ENCODE results near the gene PTPN11.
"Not testable (repeated sequence)": the region's sequence is repeated elsewhere in the genome, so short reads cannot be mapped to it uniquely, and the experiment has no call there.

PTPN11 gene

GRCh38 chr12:112418608-112419296 is at the start of gene PTPN11:
TSS of gene PTPN11 (plus strand) at chr12:112418947. CDS start at chr12:112419112, 165 bp downstream.
- peak; percentile 89 for DNase-seq (ENCODE audit: low read depth)

DNA sequence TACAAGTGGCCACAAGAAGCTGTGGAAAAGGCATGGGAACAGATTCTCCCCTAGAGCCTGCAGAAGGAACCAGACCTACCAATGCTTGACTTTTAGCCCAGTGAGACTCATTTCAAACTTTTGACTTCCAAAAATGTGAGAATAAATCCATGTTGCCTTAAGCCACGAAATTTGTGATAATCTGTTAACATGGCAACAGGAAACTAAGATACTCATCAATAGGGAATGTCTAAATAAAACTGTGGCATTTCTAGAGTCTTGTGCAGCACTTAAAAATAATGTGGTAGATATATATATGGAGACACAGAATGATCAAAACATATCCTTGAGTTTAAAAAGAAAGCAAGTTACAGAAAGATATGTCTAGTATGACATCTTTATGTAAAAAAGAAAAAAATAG is 48.5 kb upstream of the PTPN11 start:
- DNase-seq (ENCODE audit: low read depth), result no peak

GRCh38 chr12:112370868-112371510 is 47.8 kb upstream of the PTPN11 start:
- DNase-seq (ENCODE audit: low read depth), result no peak

DNA sequence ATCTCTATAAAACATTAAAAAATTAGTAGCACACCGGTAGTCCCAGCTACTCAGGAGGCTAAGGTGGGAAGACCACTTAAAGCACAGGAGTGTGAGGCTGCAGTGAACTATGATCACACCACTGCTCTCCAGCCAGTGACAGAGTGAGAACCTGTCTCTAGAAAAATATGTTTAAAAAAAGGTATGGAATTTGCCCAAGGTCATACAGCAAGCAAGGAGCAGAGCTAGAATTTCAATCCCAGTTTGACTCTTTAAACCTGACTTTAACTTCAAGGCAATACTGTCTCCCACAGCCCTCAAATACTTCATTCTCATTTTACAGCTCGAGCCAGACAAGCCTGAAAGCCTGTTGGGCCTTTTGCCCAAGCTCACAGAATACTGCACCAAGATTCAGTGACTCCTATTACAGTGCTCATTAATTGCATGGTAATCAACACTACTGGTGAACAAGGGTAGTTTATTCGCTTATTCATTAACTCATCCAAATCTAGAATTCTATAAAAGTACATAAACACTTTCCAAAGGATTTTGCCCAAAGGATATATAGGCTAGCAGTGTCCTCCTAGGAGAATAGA is 44.5 kb upstream of the PTPN11 start:
- no peak for DNase-seq (ENCODE audit: low read depth)

DNA sequence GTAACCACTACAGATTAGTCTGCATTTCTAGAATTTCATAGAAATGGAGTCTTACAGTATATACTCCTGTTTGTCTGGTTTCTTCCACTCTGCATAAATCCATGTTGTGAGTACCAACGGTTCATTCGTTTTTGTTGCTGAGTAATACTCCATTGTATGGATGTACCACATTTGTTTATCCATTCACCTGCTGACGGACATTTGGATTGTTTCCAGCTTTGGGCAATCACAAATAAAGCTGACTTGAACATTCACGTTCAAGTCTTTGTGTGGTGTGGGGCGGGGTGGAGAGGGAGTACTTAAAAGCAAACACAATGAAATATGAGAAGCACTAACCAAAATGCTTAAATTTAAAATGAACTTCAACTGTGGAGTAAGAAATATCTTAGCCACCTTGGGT is 43.6 kb upstream of the PTPN11 start:
- no peak for DNase-seq (ENCODE audit: low read depth)

DNA sequence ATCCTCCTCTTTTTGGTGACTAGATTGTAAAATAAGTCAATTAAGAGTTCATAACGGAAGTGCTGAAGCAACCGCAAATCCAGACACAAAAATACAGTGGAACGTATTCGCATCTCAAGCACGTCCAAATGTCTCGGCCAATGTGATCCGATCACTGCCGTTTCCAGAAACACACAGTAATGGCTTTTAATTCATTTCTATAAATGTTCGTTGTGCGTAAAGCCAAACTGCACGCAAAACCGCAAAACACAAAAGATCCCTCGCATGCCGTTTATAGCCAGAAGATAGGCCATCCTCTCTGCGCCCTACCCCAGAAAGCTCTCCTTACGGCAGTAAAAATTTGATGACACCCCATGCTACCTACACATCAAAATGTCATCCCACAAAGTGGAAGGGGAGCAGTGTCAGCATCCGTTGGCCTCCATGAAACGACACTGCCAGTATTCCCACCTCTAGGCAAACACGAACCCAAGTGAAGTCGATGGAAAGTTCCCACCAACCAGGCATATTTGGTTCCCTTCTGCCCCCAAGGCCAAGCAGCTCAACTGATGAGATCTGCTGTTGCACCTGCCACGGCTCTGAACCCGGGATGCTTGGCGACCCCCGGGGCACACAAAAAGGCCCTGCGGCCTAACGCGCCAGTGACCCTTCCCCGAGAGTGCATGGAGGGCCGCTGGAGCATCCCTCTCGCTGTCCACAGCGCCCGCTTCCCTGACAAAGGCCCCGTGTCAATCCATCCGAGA is 37.9 kb upstream of the PTPN11 start:
- no peak for DNase-seq (ENCODE audit: low read depth)

DNA sequence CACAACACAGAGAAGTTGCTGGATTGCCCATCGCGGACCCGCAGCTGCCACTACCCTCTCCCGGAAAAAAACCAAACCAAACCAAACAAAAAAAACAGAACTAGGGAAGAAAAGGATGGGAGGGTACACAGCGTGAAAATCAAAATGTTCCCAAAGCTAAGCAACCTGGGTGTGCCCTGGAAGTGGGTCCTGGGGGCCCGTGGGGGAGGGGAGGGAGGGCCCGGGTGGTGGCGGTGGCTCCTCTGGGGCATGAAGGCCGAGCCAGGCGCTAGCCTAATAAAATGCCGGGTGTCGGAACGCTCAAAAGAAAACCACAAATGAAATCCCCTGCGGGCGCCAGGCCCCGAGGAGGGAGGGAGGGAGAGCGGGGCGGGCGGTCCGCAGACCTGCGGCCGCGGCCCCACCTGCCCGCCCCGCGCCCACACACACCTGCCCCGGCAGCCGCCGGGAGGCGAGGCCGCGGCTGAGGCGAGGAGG is 37.3 kb upstream of the PTPN11 start:
- DNase-seq (ENCODE audit: low read depth), result no peak

GRCh38 chr12:112381883-112382796 is 36.6 kb upstream of the PTPN11 start, which contains the start of gene HECTD4:
TSS of gene HECTD4 (minus strand) at chr12:112382431. CDS start at chr12:112382128, 303 bp downstream.
- DNase-seq (ENCODE audit: low read depth), result peak; percentile 87

GRCh38 chr12:112382866-112383265 is 35.9 kb upstream of the PTPN11 start:
- no peak for DNase-seq (ENCODE audit: low read depth)

GRCh38 chr12:112386726-112387125 is 32.0 kb upstream of the PTPN11 start:
- DNase-seq (ENCODE audit: low read depth), result no peak

- no peak for DNase-seq (ENCODE audit: low read depth)
These were observed 29.5 kb upstream of the PTPN11 start for GRCh38 chr12:112389228-112389627.

DNA sequence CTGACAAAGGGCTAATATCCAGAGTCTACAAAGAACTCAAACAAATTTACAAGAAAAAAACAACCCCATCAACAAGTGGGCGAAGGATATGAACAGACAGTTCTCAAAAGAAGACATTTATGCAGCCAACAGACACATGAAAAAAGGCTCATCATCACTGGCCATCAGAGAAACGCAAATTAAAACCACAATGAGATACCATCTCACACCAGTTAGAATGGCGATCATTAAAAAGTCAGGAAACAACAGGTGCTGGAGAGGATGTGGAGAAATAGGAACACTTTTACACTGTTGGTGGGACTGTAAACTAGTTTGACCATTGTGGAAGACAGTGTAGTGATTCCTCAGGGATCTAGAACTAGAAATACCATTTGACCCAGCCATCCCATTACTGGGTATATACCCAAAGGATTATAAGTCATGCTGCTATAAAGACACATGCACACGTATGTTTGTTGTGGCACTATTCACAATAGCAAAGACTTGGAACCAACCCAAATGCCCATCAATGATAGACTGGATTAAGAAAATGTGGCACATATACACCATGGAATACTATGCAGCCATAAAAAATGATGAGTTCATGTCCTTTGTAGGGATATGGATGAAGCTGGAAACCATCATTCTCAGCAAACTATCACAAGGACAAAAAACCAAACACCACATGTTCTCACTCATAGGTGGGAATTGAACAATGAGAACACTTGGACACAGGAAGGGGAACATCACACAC is 28.7 kb upstream of the PTPN11 start:
- not testable (repeated sequence) for DNase-seq (ENCODE audit: low read depth)

- DNase-seq (ENCODE audit: low read depth), result no peak
These were observed 25.4 kb upstream of the PTPN11 start for GRCh38 chr12:112393328-112393727.

DNA sequence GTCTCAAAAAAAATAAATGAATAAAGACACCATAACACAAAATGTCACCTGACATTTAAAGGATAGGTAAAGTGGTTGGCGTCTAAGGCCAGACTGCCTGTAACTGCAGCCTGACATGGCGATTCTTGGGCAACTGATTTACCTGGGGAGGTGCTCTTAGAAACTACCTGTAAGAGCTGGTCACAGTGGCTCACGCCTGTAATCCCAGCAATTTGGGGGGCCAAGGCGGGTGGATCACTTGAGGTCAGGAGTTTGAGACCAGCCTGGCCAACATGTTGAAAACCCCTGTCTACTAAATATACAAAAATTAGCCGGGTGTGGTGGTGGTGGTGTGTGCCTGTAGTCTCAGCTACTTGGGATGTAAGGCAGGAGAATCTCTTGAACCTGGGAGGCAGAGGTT is 17.7 kb upstream of the PTPN11 start:
- no peak for DNase-seq (ENCODE audit: low read depth)

- no peak for DNase-seq (ENCODE audit: low read depth)
These were observed 16.7 kb upstream of the PTPN11 start for GRCh38 chr12:112401903-112402498.

GRCh38 chr12:112406519-112407488 is 11.9 kb upstream of the PTPN11 start:
- DNase-seq (ENCODE audit: low read depth), result no peak

DNA sequence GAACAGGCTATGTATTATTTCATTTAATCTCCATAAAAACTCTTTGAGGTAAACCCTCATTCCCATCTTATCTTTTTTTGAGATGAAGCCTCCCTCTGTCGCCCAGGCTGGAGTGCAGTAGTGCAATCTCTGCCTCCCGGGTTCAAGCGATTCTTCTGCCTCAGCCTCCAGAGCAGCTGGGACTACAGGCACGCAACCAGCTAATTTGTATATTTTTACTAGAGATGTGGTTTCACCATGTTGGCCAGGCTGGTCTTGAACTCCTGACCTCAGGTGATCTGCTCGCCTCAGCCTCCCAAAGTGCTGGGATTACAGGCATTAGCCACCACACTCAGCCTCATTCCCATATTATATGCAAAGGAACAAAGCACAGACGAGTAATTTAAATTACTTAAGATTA is 11.1 kb upstream of the PTPN11 start:
- DNase-seq (ENCODE audit: low read depth), result not testable (repeated sequence)

DNA sequence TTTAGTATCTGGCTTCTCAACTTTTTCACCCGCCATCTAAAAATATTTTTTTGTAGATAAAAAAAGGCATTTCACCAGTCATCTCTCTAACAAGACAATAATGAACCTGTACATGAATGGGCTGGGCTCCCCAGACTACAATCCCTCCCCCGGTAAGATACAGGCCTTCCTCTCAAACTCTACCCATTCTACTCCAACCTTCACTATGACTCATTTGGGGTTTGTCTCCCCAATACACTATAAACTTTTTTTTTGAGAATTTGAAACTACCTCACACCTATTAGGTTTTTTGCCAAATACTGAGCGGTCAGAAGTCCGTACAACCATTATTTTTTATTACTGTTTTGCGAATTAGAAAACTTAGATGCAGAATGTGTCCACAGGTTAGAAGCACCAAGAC is 10.1 kb upstream of the PTPN11 start:
- DNase-seq (ENCODE audit: low read depth), result no peak
